ENCODE measurements around the gene MDC1. TPM values are rescaled to one million over a fixed set of nuclear protein-coding genes. Genes with fewer than 3 reads are reported as not detected.

Gene MDC1
- total RNA-seq, 6 experiments from 2014 or later, result 8.8 to 15.5 (median 12.1) TPM

DNA sequence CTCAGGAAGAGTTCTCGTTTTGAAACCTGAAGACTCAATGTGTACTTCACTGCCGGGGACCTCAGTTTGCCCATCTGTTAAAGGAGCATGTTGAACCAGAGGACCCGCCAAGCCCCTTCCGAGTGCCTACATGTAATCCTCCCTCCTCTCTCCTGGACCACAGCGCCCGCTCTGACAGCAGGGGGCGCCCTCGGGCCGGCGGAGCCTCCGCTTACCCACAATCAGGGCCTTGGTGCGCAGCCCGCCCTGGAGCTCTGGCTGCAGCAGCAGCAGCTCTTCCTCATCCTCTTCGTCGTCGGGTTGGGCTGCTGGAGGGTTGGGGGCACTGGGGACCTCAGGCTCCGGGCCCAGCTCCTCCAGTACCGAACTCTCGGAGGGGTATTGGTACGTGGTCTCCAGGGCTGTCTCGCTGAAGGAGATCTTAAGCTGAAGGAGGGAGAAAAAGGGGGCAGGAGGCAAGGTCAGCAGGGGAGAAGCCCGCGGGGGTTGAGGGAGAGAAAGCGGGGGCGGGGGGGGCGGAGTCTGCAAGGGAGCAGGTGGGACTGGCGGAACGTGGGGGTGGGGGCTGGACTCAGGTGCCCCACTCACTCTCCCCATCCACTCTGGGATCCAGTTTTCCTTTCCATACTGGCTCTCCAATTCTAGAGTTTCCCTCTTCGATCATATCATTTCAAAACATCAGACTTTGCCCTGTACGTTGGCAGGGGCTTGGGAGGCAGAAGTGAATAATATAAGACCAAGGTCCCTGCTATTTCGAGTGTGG is 37.9 kb downstream of the MDC1 start:
- 3% methylated on average over 23 of the region's 31 CpGs for WGBS (ENCODE audit: insufficient coverage, low coverage, low lambda C conversion rate, missing lambda C conversion rate)
- Histone ChIP-seq H3K4me3 (peak overlapping the region; percentile 24 to 34 (median 26)), H3K9me3 (no peaks in the 10 kb centered on the region), H3K4me1 (peaks cover 0 to 67% (median 28%) of the 10 kb centered on the region in 4 donors), H3K27me3 (no peaks in the 10 kb centered on the region), H3K36me3 (peaks cover 0 to 17% (median 5%) of the 10 kb centered on the region in 4 donors), H3K27ac (peak overlapping the region; percentile 60 to 94 (median 84))
- intact Hi-C loops (cut with DNase I), result loop anchor here (2.0 to 10.0 kb wide), 3 partner anchors 44 to 194 kb away; partner anchors contain the start of genes ATAT1 (in 1 of the 2) and HLA-E (in 1 of the 2)
- ATAC-seq, result peak; percentile 75 to 85 (median 82)
- DNase-seq, result peak; percentile 91 to 93 (median 92)
- TF ChIP-seq, protein P1, sequence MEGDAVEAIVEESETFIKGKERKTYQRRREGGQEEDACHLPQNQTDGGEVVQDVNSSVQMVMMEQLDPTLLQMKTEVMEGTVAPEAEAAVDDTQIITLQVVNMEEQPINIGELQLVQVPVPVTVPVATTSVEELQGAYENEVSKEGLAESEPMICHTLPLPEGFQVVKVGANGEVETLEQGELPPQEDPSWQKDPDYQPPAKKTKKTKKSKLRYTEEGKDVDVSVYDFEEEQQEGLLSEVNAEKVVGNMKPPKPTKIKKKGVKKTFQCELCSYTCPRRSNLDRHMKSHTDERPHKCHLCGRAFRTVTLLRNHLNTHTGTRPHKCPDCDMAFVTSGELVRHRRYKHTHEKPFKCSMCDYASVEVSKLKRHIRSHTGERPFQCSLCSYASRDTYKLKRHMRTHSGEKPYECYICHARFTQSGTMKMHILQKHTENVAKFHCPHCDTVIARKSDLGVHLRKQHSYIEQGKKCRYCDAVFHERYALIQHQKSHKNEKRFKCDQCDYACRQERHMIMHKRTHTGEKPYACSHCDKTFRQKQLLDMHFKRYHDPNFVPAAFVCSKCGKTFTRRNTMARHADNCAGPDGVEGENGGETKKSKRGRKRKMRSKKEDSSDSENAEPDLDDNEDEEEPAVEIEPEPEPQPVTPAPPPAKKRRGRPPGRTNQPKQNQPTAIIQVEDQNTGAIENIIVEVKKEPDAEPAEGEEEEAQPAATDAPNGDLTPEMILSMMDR (IDR thresholded peaks at IDR 0.05), result peak; percentile 95 to 99 (median 97)
- peak; percentile 36 for TF ChIP-seq POLR2A (IDR thresholded peaks at IDR 0.05)

DNA sequence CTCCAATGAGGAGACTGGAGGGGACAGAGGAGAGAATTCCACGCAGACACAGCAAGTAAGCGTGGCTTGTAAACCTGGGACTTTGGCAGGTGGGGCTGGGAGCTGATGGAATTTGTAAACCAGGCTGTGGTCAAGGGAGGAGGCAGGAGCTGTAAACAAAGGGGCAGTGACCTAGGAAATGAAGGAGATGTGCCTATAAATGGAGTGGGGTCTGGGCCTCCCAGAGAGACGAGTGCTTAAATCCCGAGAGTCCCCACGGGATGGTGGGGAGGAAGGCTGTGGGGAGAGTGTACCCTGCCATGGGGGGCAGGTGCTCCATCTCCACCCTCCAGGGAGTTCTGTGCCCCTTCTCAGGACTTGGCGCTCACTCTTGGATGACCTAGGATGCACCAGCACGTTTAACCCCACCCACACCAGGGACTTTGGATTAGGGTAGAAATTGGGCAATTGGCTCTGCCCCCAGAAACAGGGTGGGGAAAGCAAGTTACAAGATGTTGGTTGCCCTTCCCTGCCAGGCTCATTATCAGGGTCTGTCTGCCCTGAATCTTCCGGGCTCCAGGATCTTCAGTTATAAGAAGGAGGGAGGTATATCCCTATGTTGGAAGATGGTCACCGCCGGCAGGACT is 40.3 kb downstream of the MDC1 start:
- H3K4me1 ChIP-seq, result peaks cover 0 to 68% (median 23%) of the 10 kb centered on the region in 4 donors
- DNase-seq (peak in 2 of 3 donors; percentile 73 to 79), ATAC-seq (peak; percentile 9 to 57 (median 44))
- WGBS (ENCODE audit: insufficient coverage, low coverage, low lambda C conversion rate, missing lambda C conversion rate), result 37% methylated on average over 2 of the region's 10 CpGs
- no peaks in the 10 kb centered on the region for H3K27me3 ChIP-seq
- intact Hi-C loops (cut with DNase I), result loop anchor here (10.0 kb wide), 2 partner anchors 52 to 192 kb away; partner anchors contain the start of genes ATAT1 (in 1 of the 2) and HLA-E (in 1 of the 2)
- peak overlapping the region in 2 of 3 donors; percentile 33 to 68 for H3K27ac ChIP-seq
- no peaks in the 10 kb centered on the region for H3K9me3 ChIP-seq
- H3K36me3 ChIP-seq, result peaks cover 0 to 17% (median 5%) of the 10 kb centered on the region in 4 donors
- TF ChIP-seq POLR2A (IDR thresholded peaks at IDR 0.05), result no peak
- TF ChIP-seq, protein P1 (IDR thresholded peaks at IDR 0.05), result no peak
- no peak overlapping the region for H3K4me3 ChIP-seq

DNA sequence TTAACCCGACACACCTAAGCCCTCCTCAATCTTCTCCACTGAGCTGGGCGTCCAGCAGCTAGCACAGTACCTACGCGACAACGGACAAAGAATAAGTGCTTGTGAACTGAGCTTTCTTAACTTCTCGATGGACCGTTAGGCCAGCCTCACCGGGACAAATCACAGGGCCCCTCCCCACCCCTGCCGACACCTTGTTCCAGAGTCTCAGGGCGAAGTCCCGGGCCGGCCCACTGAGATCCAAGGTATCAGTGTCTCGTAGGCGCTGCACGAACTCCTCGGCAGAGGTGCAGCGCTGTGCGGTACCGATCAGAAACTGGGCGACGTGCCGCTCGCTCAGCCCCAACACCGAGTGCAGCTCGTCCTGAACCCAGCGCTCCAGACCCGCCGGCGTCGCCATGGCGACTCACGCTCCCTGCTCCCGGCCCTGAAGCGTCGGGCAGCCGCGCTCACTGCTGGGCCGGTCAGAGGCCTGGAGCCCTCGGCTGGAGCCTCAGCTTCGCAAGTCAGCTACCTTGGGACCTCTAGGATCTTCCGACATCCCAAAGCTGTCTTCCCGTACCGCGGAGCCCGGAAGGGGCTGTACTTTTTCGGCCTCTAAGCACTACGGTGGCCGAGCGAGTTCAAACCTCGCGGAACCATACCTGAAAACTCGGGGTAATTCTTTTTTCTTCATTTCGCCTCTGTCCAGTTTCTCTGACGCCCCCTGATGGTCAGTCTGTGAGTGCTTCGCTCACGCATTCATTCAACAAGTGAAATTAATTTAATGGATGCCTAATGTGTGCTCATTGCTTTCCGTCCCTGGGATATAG is 44.4 kb downstream of the MDC1 start, which contains the start of gene DHX16:
Gene DHX16, minus strand, starts transcription at position 562 of the 809 bp plus-strand sequence. Its CDS starts 165 bp downstream, at position 397.
- DNase-seq (peak; percentile 93 to 96 (median 94)), ATAC-seq (peak; percentile 84 to 89 (median 84))
- Histone ChIP-seq H3K36me3 (peaks cover 0 to 36% (median 17%) of the 10 kb centered on the region in 4 donors), H3K27ac (peak within 1 kb of the TSS; percentile 54 to 60 (median 58)), H3K9me3 (no peaks in the 10 kb centered on the region), H3K4me1 (peaks cover 0 to 45% (median 10%) of the 10 kb centered on the region in 4 donors), H3K4me3 (peak within 1 kb of the TSS; percentile 91 to 100 (median 100)), H3K27me3 (no peaks in the 10 kb centered on the region)
- intact Hi-C loops (cut with DNase I), result loop anchor here (10.0 kb wide), 2 partner anchors 48 to 188 kb away; partner anchors contain the start of genes ATAT1 (in 1 of the 2) and HLA-E (in 1 of the 2)
- WGBS (ENCODE audit: insufficient coverage, low coverage, low lambda C conversion rate, missing lambda C conversion rate), result 0% methylated on average over 26 of the region's 57 CpGs
- TF ChIP-seq, protein P1 (IDR thresholded peaks at IDR 0.05), result peak; percentile 82 to 89 (median 86)
- peak; percentile 44 for TF ChIP-seq POLR2A (IDR thresholded peaks at IDR 0.05)
